Stimulated activated naive CD4-positive, alpha-beta T cell treated with Interleukin-2 at 50 U/mL for 16 hours (primary cell): Measurements from ENCODE around the gene SKOR1.

Experiments used
- DNase-seq: peaks from one replicate; lab custom pipeline; 2025; lab: John Stamatoyannopoulos, UW

The SKOR1 gene

GRCh38 chr15:67820122-67820991 lies 5.0 kb upstream of the SKOR1 start:
- DNase-seq: no peak

GRCh38 chr15:67820992-67821783 lies 4.1 kb upstream of the SKOR1 start:
- DNase-seq: no peak

GRCh38 chr15:67821784-67822440 lies 3.4 kb upstream of the SKOR1 start:
- no peak for DNase-seq

GRCh38 chr15:67822537-67823313 lies 2.6 kb upstream of the SKOR1 start:
- no peak for DNase-seq

- no peak for DNase-seq
These were observed 1.8 kb upstream of the SKOR1 start for GRCh38 chr15:67823314-67824196.

GRCh38 chr15:67824197-67824968 lies 926 bp upstream of the SKOR1 start:
- DNase-seq: no peak

GRCh38 chr15:67825881-67826716 lies 790 bp downstream of the SKOR1 start:
- DNase-seq: no peak

GRCh38 chr15:67826717-67827561 lies 1.6 kb downstream of the SKOR1 start:
- no peak for DNase-seq

- no peak for DNase-seq
These were observed 2.4 kb downstream of the SKOR1 start for GRCh38 chr15:67827562-67828277.

GRCh38 chr15:67828278-67828968 lies 3.1 kb downstream of the SKOR1 start:
- DNase-seq: no peak

- DNase-seq: no peak
These were observed 3.8 kb downstream of the SKOR1 start for GRCh38 chr15:67828969-67829646.

- no peak for DNase-seq
These were observed 4.6 kb downstream of the SKOR1 start for GRCh38 chr15:67829647-67830504.

GRCh38 chr15:67831363-67831762 lies 6.1 kb downstream of the SKOR1 start:
- no peak for DNase-seq

- DNase-seq: no peak
These were observed 6.8 kb downstream of the SKOR1 start for GRCh38 chr15:67832031-67832551.
